ENCODE data around the gene WASHC1. TPM values are rescaled to one million over a fixed set of nuclear protein-coding genes. Genes with fewer than 3 reads are reported as not detected.
"Not testable (repeated sequence)": the region's sequence is repeated elsewhere in the genome, so short reads cannot be mapped to it uniquely, and the experiment has no call there.

The WASHC1 gene
- polyA plus RNA-seq, 3 donors: 10.9 to 15.4 (median 12.3) TPM

- WGBS, 3 donors: 0 to 2% (median 0%) methylated on average over 10 to 13 of the region's 30 CpGs
Measured at GRCh38 chr9:28775-29174, 481 bp downstream of the WASHC1 start.

GRCh38 chr9:21621-22020 lies 7.6 kb downstream of the WASHC1 start:
- WGBS, 3 donors: 82 to 96% (median 88%) methylated on average over 2 to 3 of the region's 9 CpGs
- H3K27ac ChIP-seq (ENCODE audit: low read depth, low read length): not testable (repeated sequence)

More at GRCh38 chr9:28775-29174, 481 bp downstream of the WASHC1 start:
- not testable (repeated sequence) for H3K27ac ChIP-seq (ENCODE audit: low read depth, low read length)

- 98 to 100% (median 100%) methylated on average over 3 to 4 of the region's 6 CpGs for WGBS, 3 donors
- not testable (repeated sequence) for H3K27ac ChIP-seq (ENCODE audit: low read depth, low read length)
Measured at GRCh38 chr9:16875-17274, 12.4 kb downstream of the WASHC1 start.

- not testable (repeated sequence) for H3K27ac ChIP-seq (ENCODE audit: low read depth, low read length)
- 63 to 71% (median 65%) methylated on average over 7 of the region's 10 CpGs for WGBS, 3 donors
Measured at GRCh38 chr9:14129-14809, 15.0 kb downstream of the WASHC1 start.

- H3K27ac ChIP-seq (ENCODE audit: low read depth, low read length): not testable (repeated sequence)
- WGBS, 3 donors: 34 to 64% (median 62%) methylated on average over 9 to 16 of the region's 26 CpGs
Measured at GRCh38 chr9:11206-11605, 18.1 kb downstream of the WASHC1 start.

GRCh38 chr9:10653-11053 lies 18.6 kb downstream of the WASHC1 start:
- not testable (repeated sequence) for H3K27ac ChIP-seq (ENCODE audit: low read depth, low read length)

GRCh38 chr9:10207-10606 lies 19.0 kb downstream of the WASHC1 start:
- H3K27ac ChIP-seq (ENCODE audit: low read depth, low read length): not testable (repeated sequence)
- 55 to 82% (median 65%) methylated on average over 2 to 11 of the region's 13 CpGs for WGBS, 3 donors

More at GRCh38 chr9:10653-11053, 18.6 kb downstream of the WASHC1 start:
- WGBS, 3 donors: 70 to 81% (median 77%) methylated on average over 31 to 40 of the region's 41 CpGs

Other genes starting within 250 kb of the WASHC1 start
- gene FOXD4, start 89.0 kb upstream of the WASHC1 start, polyA plus RNA-seq: under 1 TPM in 2 of 3 donors, not detected in 1; 0.14 to 0.21 TPM
- 10 to 100 TPM; 21.5 to 24.3 (median 23.6) TPM for gene ZNG1A, start 149.6 kb upstream of the WASHC1 start, polyA plus RNA-seq
- 10 to 100 TPM in 1 of 3 donors, 1 to 10 TPM in 2; 2.4 to 12.4 (median 6.9) TPM for gene DOCK8, start 185.4 kb upstream of the WASHC1 start, polyA plus RNA-seq

Measured in adipose tissue (tissue), 3 donors.